HG03025 (cell line): ENCODE data around the gene FOXK1.
A peak's percentile ranks its signal among the peaks of the same experiment; 100 is the strongest.

Experiments used
- ATAC-seq: cut with Tn5 transposase; IDR thresholded peaks from one replicate; pipeline ENCODE4 v1.9.1; 2021; ENCODE audit warnings: mild to moderate bottlenecking, moderate library complexity; ENCODE audit not compliant: unreplicated experiment, low FRiP score

FOXK1 gene

GRCh38 chr7:4739528-4739992, 57.5 kb downstream of the FOXK1 start:
- ATAC-seq = no peak

- no peak for ATAC-seq
Measured at GRCh38 chr7:4740796-4741195, 58.7 kb downstream of the FOXK1 start.

- ATAC-seq = no peak
Measured at GRCh38 chr7:4742051-4742573, 60.0 kb downstream of the FOXK1 start.

GRCh38 chr7:4742852-4743251, 60.8 kb downstream of the FOXK1 start:
- ATAC-seq = no peak

- peak; percentile 82 for ATAC-seq
Measured at GRCh38 chr7:4744391-4745264, 62.5 kb downstream of the FOXK1 start.

GRCh38 chr7:4745265-4745919, 63.3 kb downstream of the FOXK1 start:
- peak; percentile 31 for ATAC-seq

GRCh38 chr7:4745971-4746919, 64.2 kb downstream of the FOXK1 start:
- no peak for ATAC-seq

- no peak for ATAC-seq
Measured at GRCh38 chr7:4747013-4747412, 64.9 kb downstream of the FOXK1 start.

- no peak for ATAC-seq
Measured at GRCh38 chr7:4747746-4748145, 65.7 kb downstream of the FOXK1 start.

GRCh38 chr7:4748231-4748681, 66.2 kb downstream of the FOXK1 start:
- no peak for ATAC-seq

GRCh38 chr7:4749363-4749762, 67.3 kb downstream of the FOXK1 start:
- ATAC-seq = no peak

GRCh38 chr7:4749798-4750197, 67.7 kb downstream of the FOXK1 start:
- ATAC-seq = no peak

GRCh38 chr7:4751398-4751947, 69.4 kb downstream of the FOXK1 start:
- no peak for ATAC-seq

- ATAC-seq = peak; percentile 57
Measured at GRCh38 chr7:4753598-4754432, 71.7 kb downstream of the FOXK1 start.

- no peak for ATAC-seq
Measured at GRCh38 chr7:4754433-4755010, 72.4 kb downstream of the FOXK1 start.

- no peak for ATAC-seq
Measured at GRCh38 chr7:4755045-4755444, 73.0 kb downstream of the FOXK1 start.

GRCh38 chr7:4758111-4758510, 76.0 kb downstream of the FOXK1 start:
- no peak for ATAC-seq

- no peak for ATAC-seq
Measured at GRCh38 chr7:4758791-4759190, 76.7 kb downstream of the FOXK1 start.

- no peak for ATAC-seq
Measured at GRCh38 chr7:4759211-4759610, 77.1 kb downstream of the FOXK1 start.
